A549 treated with CpdA at 1 μM for 4 hours (cell line): ENCODE data around the gene ZNF213. TPM values are rescaled to one million over a fixed set of nuclear protein-coding genes. Genes with fewer than 3 reads are reported as not detected.

Experiments used
- total RNA-seq: library from RNA; stranded (reverse); fragments of 200-300 nt; extraction: Qiagen RNA extraction; gene quantifications from 5 replicates; pipeline ENCODE4 v1.2.3, GENCODE V29; 2022; ENCODE audit warnings: low read depth

The ZNF213 gene
- 7.9 to 12.9 TPM (median 11.6 TPM) in 5 replicates for total RNA-seq

GRCh38 chr16:3134338-3135125, at the start of gene ZNF213:
TSS of gene ZNF213 (plus strand) at chr16:3135029. CDS start at chr16:3137281, 2,252 bp downstream.

GRCh38 chr16:3098459-3099394, 36.1 kb upstream of the ZNF213 start, which contains the start of gene ZSCAN10:
TSS of gene ZSCAN10 (minus strand) at chr16:3099294. CDS start at chr16:3092937, 6,357 bp downstream.

GRCh38 chr16:3112058-3112880, 22.6 kb upstream of the ZNF213 start, which contains the start of gene ZNF205:
TSS of gene ZNF205 (plus strand) at chr16:3112586. CDS start at chr16:3113431, 845 bp downstream.

GRCh38 chr16:3187798-3188674, 53.2 kb downstream of the ZNF213 start, which contains the start of gene OR1F1:
TSS of gene OR1F1 (plus strand) at chr16:3188204.

Other genes starting within 250 kb of the ZNF213 start
- 18.8 to 30.9 TPM (median 28.1 TPM) in 5 replicates for gene FLYWCH1, start 223.1 kb upstream of the ZNF213 start, total RNA-seq
- gene KREMEN2, start 170.8 kb upstream of the ZNF213 start, total RNA-seq = 1.1 to 2.3 TPM (median 1.9 TPM) in 5 replicates
- 29.4 to 40.9 TPM (median 37.7 TPM) in 5 replicates for gene PAQR4, start 165.7 kb upstream of the ZNF213 start, total RNA-seq
- gene PKMYT1, start 154.6 kb upstream of the ZNF213 start, total RNA-seq = 62.4 to 91.1 TPM (median 87.4 TPM) in 5 replicates
- 0.27 to 0.80 TPM (median 0.39 TPM) in 5 replicates for gene CLDN9, start 122.1 kb upstream of the ZNF213 start, total RNA-seq
- 0.30 to 0.58 TPM (median 0.32 TPM) in 4 of 5 replicates, not detected in the other for gene CLDN6, start 116.8 kb upstream of the ZNF213 start, total RNA-seq
- gene TNFRSF12A, start 114.7 kb upstream of the ZNF213 start, total RNA-seq = 446 to 698 TPM (median 646 TPM) in 5 replicates
- 201 to 240 TPM (median 232 TPM) in 5 replicates for gene HCFC1R1, start 111.1 kb upstream of the ZNF213 start, total RNA-seq
- 27.4 to 38.7 TPM (median 33.2 TPM) in 5 replicates for gene THOC6, start 111.0 kb upstream of the ZNF213 start, total RNA-seq
- not detected in 5 replicates for gene BICDL2, start 98.1 kb upstream of the ZNF213 start, total RNA-seq
- 0.67 to 0.97 TPM (median 0.85 TPM) in 5 replicates for gene MMP25, start 88.5 kb upstream of the ZNF213 start, total RNA-seq
- 22.4 to 36.7 TPM (median 28.1 TPM) in 5 replicates for gene IL32, start 69.4 kb upstream of the ZNF213 start, total RNA-seq
- gene ZSCAN10, start 35.7 kb upstream of the ZNF213 start, total RNA-seq = 0.03 TPM in 1 of 5 replicates, not detected in the others
- 11.3 to 15.1 TPM (median 13.2 TPM) in 5 replicates for gene ZNF205, start 22.4 kb upstream of the ZNF213 start, total RNA-seq
- 0.29 to 0.48 TPM (median 0.40 TPM) in 3 of 5 replicates, not detected in the others for gene OR1F1, start 53.2 kb downstream of the ZNF213 start, total RNA-seq
- 8.1 to 11.5 TPM (median 8.3 TPM) in 5 replicates for gene ZNF200, start 100.1 kb downstream of the ZNF213 start, total RNA-seq
- gene MEFV, start 121.6 kb downstream of the ZNF213 start, total RNA-seq = not detected in 5 replicates
- 36.1 to 39.3 TPM (median 37.6 TPM) in 5 replicates for gene ZNF263, start 148.5 kb downstream of the ZNF213 start, total RNA-seq
- 0.86 to 1.5 TPM (median 1.4 TPM) in 5 replicates for gene TIGD7, start 170.4 kb downstream of the ZNF213 start, total RNA-seq
- gene ZNF75A, start 170.5 kb downstream of the ZNF213 start, total RNA-seq = 9.0 to 12.3 TPM (median 10.7 TPM) in 5 replicates
- gene OR2C1, start 220.9 kb downstream of the ZNF213 start, total RNA-seq = not detected in 5 replicates